ENCODE data around the gene ITPK1.

ITPK1 gene

GRCh38 chr14:92962031-92962830 is 153.5 kb downstream of the ITPK1 start:
- no peak for DNase-seq

GRCh38 chr14:92961567-92961855 is 154.2 kb downstream of the ITPK1 start:
- no peak for DNase-seq

- DNase-seq, result no peak
Measured at GRCh38 chr14:92960706-92961566, 154.8 kb downstream of the ITPK1 start.

- DNase-seq, result peak; percentile 14
Measured at GRCh38 chr14:92959761-92960680, 155.7 kb downstream of the ITPK1 start.

GRCh38 chr14:92959189-92959531 is 156.6 kb downstream of the ITPK1 start:
- peak; percentile 69 for DNase-seq

DNA sequence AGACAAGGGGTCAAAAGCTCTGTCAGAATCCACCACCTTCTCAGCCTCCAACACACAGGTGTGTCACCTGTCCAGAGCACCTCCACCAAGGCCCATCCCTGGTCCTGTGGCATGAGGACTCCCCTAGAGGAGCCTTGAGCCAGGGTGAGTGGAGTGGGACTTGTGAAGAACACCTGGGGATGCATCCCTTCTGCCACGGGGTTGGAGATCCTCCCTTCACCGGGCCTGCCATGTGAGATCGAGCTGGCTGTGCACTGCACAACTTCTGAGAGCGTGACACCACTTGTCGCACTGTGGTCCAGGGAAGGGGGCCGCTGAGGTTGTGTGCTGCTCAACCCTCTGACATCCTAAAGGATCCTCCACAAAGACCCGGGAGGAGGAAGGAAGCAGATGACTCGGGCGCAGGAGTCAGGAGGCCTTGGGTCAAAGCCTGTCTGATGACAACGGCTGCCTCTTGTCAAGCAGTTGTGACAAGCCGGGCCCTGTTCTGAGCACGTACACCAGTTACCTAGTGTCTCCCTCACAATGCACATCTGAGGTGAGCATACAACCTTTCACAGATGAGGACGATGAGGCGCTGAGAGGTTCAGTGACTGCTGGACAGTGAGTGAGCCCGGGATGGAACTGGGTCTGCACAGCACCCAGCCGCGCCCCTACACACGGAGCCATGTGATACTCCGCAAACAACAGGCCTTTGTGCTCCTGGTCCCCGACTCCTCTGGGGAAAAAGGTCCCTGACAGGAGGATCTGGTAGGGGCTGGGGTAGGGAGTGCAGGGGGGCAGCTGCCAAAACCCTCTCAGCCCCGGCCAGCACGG is 157.1 kb downstream of the ITPK1 start:
- DNase-seq, result no peak

DNA sequence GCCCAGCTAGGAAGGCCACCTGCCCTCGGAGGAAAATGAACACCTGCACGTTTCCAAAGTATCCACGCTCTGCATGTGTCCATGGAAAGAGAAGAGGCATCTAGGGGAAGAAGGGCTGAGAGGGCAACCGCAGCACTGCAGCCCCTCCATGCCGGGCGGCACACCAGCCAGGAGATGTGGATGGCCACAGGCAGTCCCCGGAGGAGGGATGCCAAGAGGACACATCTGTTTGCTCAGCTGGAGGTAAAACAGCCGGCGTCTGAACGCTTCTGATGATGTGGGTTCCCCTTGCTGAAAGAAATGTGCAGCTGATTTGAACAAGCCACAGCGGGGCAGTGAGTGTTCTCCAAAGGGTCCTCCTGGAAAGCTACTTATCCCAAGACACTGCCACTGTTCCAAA is 158.8 kb downstream of the ITPK1 start:
- peak; percentile 85 for DNase-seq

GRCh38 chr14:92955381-92955780 is 160.3 kb downstream of the ITPK1 start:
- DNase-seq, result no peak

GRCh38 chr14:92954933-92955332 is 160.8 kb downstream of the ITPK1 start:
- DNase-seq, result no peak

- no peak for DNase-seq
Measured at GRCh38 chr14:92953526-92953925, 162.2 kb downstream of the ITPK1 start.

DNA sequence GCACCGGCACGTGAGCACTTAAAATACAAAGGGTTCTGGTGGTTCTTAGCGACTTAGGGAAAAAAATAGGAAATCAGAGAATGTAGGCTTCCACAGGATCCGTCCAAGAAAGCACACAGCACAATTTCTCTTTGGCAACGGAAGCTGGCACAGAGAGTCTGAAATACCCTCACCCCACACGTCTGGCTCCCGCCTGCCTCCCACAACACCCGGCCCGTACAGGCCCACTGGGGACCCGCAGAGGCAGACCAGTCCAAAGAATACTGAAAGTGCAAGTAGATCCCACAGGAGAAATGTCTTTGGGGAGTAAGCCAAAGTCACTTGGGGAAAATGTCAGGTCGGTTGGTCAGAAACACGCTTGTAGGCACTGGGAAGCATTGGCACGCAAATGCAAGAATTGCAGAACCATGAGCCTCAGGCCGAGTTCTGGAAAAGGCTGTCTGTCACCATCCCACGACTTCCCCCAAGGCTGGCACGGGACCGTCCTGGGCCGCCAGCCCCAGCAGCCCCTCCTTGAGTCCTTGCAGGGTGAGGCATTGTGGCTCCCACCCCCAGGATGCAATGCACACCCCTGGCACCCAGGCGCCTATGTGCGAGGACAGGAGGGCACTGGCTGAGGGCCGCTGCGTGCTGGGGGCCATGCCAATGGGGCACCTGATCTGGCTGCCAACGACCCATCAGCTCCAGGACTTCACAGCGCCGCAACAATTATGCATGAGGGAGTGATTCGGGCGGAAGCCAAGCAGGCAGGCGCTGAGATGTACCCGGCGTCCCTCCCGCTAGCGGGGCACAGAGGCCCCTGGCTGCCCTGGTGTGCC is 163.0 kb downstream of the ITPK1 start:
- DNase-seq, result no peak

DNA sequence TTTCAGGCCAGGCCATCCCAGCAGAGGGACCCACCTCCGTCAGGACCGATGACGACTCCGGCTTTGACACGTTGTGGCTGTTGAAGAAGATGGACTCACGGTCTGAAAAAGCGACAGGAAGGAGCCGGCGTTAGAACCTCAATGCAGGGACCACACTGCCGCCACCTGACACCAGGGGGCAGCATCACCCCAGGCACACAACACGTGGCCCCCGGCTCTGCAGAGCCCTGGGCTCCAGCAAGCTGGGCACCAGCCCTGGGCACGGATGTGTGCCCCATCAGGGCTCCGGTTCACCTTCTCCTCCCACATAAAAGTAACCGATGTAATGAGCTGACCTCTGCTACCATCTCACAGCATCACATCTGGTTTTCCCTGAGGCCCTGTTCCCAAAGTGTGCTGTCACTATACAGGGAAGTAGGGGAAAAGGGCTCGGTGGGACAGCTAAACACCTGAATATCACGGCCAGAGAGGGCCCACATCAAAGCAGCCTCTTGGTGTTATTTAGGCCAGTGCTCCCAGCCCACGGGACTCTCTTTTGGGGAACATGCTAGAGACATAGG is 163.7 kb downstream of the ITPK1 start:
- DNase-seq, result peak; percentile 54

DNA sequence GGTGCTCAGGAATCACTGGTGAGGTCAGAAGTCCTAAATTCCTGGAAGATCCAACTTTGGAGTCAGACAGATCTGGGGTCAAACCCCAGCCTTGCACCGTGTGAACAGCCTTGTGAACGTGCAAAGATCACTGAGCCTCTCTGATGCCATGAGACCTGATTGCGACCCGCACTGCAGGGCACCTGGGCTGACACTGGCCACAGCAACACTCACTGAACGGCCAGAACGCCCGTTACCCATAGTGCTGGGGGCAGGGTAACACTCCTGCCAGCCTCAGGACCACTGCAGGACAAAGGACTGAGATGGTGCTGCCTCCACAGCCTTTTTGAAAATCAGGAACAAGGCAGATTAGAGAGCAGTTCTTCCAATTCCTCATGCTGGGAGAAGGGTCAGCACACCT is 164.5 kb downstream of the ITPK1 start:
- DNase-seq, result no peak

DNA sequence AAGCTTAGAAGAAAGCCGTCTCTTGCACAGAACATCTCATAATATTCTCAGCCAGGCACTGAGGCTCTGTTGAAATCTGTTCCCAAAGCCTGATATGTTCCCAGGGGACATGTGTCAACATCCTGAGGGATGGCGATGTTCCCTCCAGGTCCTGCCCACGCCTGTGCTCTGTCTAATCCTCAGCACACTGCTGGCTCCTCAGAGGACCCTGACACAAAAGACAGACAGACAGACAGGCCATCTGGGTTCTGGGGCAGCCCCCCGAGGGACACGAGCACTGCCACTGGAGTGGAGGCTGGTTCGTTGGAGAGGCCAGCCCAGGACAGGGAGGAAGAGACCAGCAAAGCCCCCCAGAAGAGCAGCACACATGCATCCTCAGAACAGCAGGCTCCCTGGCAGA is 165.0 kb downstream of the ITPK1 start:
- no peak for DNase-seq

- no peak for DNase-seq
Measured at GRCh38 chr14:92950193-92950540, 165.6 kb downstream of the ITPK1 start.

DNA sequence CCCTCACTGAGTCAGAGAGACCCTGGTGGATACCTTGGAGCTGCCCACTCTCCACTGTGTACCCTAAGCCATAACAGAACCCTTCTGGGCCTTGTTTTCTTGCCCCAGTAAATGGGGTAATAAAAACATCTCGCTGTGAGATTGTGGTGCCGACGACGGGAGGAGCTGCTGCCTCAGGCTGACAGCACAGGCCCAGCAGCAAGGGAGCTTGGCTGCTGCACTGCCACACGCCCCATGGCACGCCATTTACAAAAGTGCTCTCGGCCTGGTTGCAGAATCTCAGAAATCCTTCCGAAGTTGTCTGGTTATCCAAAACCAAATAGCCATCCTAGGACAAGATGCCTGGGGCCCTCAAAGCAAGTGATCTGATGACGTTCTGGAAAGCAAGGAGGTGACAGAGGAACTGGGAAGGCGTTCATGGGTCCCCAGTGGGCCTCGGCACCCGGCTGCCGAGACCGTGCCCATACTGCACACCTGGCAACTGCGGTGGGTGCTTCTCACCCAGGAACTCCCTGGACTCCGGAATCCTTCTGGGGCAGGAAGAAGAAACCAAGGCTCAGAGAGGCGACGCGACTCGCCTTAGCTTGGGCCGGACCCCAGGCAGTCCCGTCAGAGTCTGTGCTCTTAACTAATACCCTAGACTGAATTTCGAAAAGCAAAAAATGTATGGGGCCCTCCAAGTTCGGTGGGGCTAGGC is 166.1 kb downstream of the ITPK1 start:
- DNase-seq, result no peak

GRCh38 chr14:92948647-92949046 is 167.1 kb downstream of the ITPK1 start:
- no peak for DNase-seq

DNA sequence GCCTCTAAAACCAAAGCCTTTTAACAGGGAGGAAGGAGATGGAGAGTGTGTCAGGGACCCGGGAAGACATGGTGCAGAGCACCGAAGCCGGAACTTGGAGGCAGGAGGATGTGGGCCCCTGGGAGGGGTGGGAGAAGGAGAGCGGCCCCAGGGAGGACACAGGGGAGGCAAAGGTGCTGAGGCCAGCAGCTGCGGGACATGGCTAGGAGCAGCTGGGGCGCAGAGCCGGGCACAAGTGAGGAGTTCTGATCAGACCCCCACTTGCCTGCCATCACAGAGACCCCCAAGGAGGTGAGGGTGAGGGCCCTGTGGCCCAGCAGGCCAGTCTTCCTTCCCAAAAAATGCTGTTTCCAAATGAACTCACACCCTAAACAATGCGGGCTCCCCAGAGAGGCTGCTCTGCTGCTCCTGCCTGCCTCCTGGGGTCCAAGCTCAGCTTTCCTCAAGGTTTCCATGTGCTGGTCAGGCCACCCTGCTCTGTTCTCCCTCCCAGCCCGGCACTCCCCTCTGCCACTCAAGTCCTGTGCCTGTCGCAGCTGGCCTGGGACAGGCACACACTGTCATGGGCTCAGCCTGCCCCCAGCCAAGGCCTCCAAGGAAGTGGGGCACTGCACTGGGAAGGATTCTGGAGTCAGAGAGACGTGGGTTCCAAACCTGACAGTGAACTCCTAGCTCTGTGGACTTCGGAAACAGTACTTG is 168.7 kb downstream of the ITPK1 start:
- DNase-seq, result no peak

GRCh38 chr14:92945959-92946846 is 169.5 kb downstream of the ITPK1 start:
- no peak for DNase-seq

Data from NCI-H146 (cell line).